H9 (cell line): ENCODE data around the gene SPP1. TPM values are rescaled to one million over a fixed set of nuclear protein-coding genes. Genes with fewer than 3 reads are reported as not detected.

ENCODE experiments used
- DNase-seq: peaks from one replicate; pipeline ENCODE4 v3.0.0-alpha.2; 2017
- H2AFZ ChIP-seq: one replicate; pipeline ENCODE4 v1.6.1; 2013; ENCODE audit warnings: mild to moderate bottlenecking, low read length, control low read depth, moderate library complexity
- H2AK5ac ChIP-seq: 2 replicates; pipeline ENCODE4 v1.6.1; 2013; ENCODE audit warnings: low read length, control low read depth, mixed read lengths; ENCODE audit not compliant: insufficient read length
- H2BK120ac ChIP-seq: one replicate; pipeline ENCODE4 v1.6.1; 2013; ENCODE audit warnings: low read depth, mild to moderate bottlenecking, low read length, control low read depth, inconsistent platforms; ENCODE audit not compliant: poor library complexity, severe bottlenecking
- H2BK12ac ChIP-seq: 2 replicates; pipeline ENCODE4 v1.6.1; 2013; ENCODE audit warnings: low read length, control low read depth, mixed read lengths, low read depth; ENCODE audit not compliant: insufficient read length
- H2BK15ac ChIP-seq: 2 replicates; pipeline ENCODE4 v1.6.1; 2013; ENCODE audit warnings: low read depth, low read length, control low read depth
- H2BK20ac ChIP-seq: one replicate; pipeline ENCODE4 v1.6.1; 2013; ENCODE audit warnings: low read depth, mild to moderate bottlenecking, low read length, control low read depth, inconsistent platforms; ENCODE audit not compliant: poor library complexity, severe bottlenecking
- H2BK5ac ChIP-seq: 2 replicates; pipeline ENCODE4 v1.6.1; 2013; ENCODE audit warnings: low read length, control low read depth, mixed read lengths; ENCODE audit not compliant: insufficient read length
- H3K14ac ChIP-seq: 2 replicates; pipeline ENCODE4 v1.6.1; 2013; ENCODE audit warnings: low read length, control low read depth; ENCODE audit not compliant: insufficient read depth
- H3K18ac ChIP-seq: 2 replicates; pipeline ENCODE4 v1.6.1; 2013; ENCODE audit warnings: low read depth, mild to moderate bottlenecking, mixed read lengths, low read length, control low read depth; ENCODE audit not compliant: insufficient read length
- H3K23ac ChIP-seq: 2 replicates; pipeline ENCODE4 v1.6.1; 2013; ENCODE audit warnings: low read length, control low read depth, mixed read lengths, low read depth; ENCODE audit not compliant: insufficient read length
- H3K23me2 ChIP-seq: 2 replicates; pipeline ENCODE4 v1.6.1; 2013; ENCODE audit warnings: low read depth, mild to moderate bottlenecking, mixed read lengths, low read length, control low read depth; ENCODE audit not compliant: insufficient read length, poor library complexity, severe bottlenecking
- H3K27ac ChIP-seq: 2 replicates; pipeline ENCODE4 v1.5.1; 2013; ENCODE audit warnings: low read length, control low read depth, mixed read lengths, low read depth; ENCODE audit not compliant: insufficient read length
- H3K27me3 ChIP-seq: 2 replicates; pipeline ENCODE4 v1.6.1; 2013; ENCODE audit warnings: low read length, control low read depth, inconsistent platforms; ENCODE audit not compliant: insufficient read depth
- H3K4ac ChIP-seq: 2 replicates; pipeline ENCODE4 v1.6.1; 2013; ENCODE audit warnings: low read depth, mild to moderate bottlenecking, control low read depth, inconsistent platforms, low read length, moderate library complexity
- H3K4me1 ChIP-seq: 2 replicates; pipeline ENCODE4 v1.6.1; 2013; ENCODE audit warnings: low read length, control low read depth, inconsistent platforms; ENCODE audit not compliant: insufficient read depth
- H3K4me2 ChIP-seq: 2 replicates; pipeline ENCODE4 v1.6.1; 2013; ENCODE audit warnings: low read length, control low read depth, mixed read lengths; ENCODE audit not compliant: insufficient read length, insufficient read depth
- H3K56ac ChIP-seq: 2 replicates; pipeline ENCODE4 v1.6.1; 2013; ENCODE audit warnings: low read depth, mild to moderate bottlenecking, mixed read lengths, low read length, control low read depth; ENCODE audit not compliant: insufficient read length
- H3K79me1 ChIP-seq: 2 replicates; pipeline ENCODE4 v1.6.1; 2013; ENCODE audit warnings: low read depth, mild to moderate bottlenecking, moderate library complexity, low read length, control low read depth, inconsistent platforms; ENCODE audit not compliant: insufficient read depth, poor library complexity, severe bottlenecking
- H3K79me2 ChIP-seq: 2 replicates; pipeline ENCODE4 v1.6.1; 2013; ENCODE audit warnings: low read length, control low read depth, inconsistent platforms; ENCODE audit not compliant: insufficient read depth
- H3K9ac ChIP-seq: 2 replicates; pipeline ENCODE4 v1.6.1; 2013; ENCODE audit warnings: low read length, control low read depth, mixed read lengths; ENCODE audit not compliant: insufficient read length; ENCODE audit errors: extremely low read depth
- H3K9me3 ChIP-seq: one replicate; pipeline ENCODE4 v1.6.1; 2013; ENCODE audit warnings: low read depth, low read length, inconsistent platforms; ENCODE audit not compliant: control insufficient read depth
- H3T11ph ChIP-seq: one replicate; pipeline ENCODE4 v1.6.1; 2013; ENCODE audit warnings: mild to moderate bottlenecking, low read length, control low read depth, inconsistent platforms
- H4K20me1 ChIP-seq: one replicate; pipeline ENCODE4 v1.6.1; 2013; ENCODE audit not compliant: control insufficient read depth, insufficient read length, insufficient read depth
- H4K5ac ChIP-seq: 2 replicates; pipeline ENCODE4 v1.6.1; 2013; ENCODE audit warnings: low read depth, mild to moderate bottlenecking, mixed read lengths, low read length, control low read depth; ENCODE audit not compliant: insufficient read length
- H4K8ac ChIP-seq: replicated peaks from 2 replicates; pipeline ENCODE4 v1.6.1; 2013; ENCODE audit warnings: low read length, control low read depth, mixed read lengths, low read depth; ENCODE audit not compliant: insufficient read length
- H4K91ac ChIP-seq: 2 replicates; pipeline ENCODE4 v1.6.1; 2013; ENCODE audit warnings: low read depth, mild to moderate bottlenecking, moderate library complexity, mixed read lengths, low read length, control low read depth; ENCODE audit not compliant: insufficient read length
- H3K27ac Mint-ChIP-seq, 3 experiments: 2 replicates in 2 of 3; 3 replicates in 1 of 3; pipeline ENCODE4 v1.8.0; 2020 to 2021; ENCODE audit warnings: mixed read lengths in 3 of 3, mild to moderate bottlenecking in 1 of 3, moderate library complexity in 1 of 3
- H3K27me3 Mint-ChIP-seq: 2 replicates; pipeline ENCODE4 v1.8.0; 2021; ENCODE audit warnings: low read depth, mild to moderate bottlenecking, moderate library complexity, mixed read lengths
- H3K36me3 Mint-ChIP-seq, 3 experiments: 2 replicates in 2 of 3; 3 replicates in 1 of 3; pipeline ENCODE4 v1.8.0; 2020 to 2021; ENCODE audit warnings: low read depth in 3 of 3, mixed read lengths in 3 of 3; ENCODE audit not compliant: insufficient read depth in 1 of 3
- H3K4me1 Mint-ChIP-seq, 2 experiments: 2 replicates each; pipeline ENCODE4 v1.8.0; 2020; ENCODE audit warnings: mixed read lengths in 2 of 2
- H3K4me3 Mint-ChIP-seq, 2 experiments: 2 replicates in 1 of 2; 3 replicates in 1 of 2; pipeline ENCODE4 v1.8.0; 2020 to 2021; ENCODE audit warnings: mild to moderate bottlenecking in 2 of 2, mixed read lengths in 2 of 2, moderate library complexity in 1 of 2
- H3K9me3 Mint-ChIP-seq, 2 experiments: 2 replicates in 1 of 2; 3 replicates in 1 of 2; pipeline ENCODE4 v1.8.0; 2020; ENCODE audit warnings: mild to moderate bottlenecking in 2 of 2, mixed read lengths in 2 of 2, moderate library complexity in 1 of 2
- WGBS: extraction: QIAGEN DNeasy Blood & Tissue Kit; methylation state at CpG from one replicate; pipeline ENCODE4 v1.1.7; 2013; ENCODE audit warnings: missing lambda C conversion rate, low lambda C conversion rate, mixed read lengths; ENCODE audit not compliant: insufficient read length; ENCODE audit errors: extremely low coverage; 5-methylcytosine and 5-hydroxymethylcytosine counted together
- total RNA-seq: library from RNA; stranded (reverse); gene quantifications from 2 replicates; pipeline ENCODE4 v1.2.1, GENCODE V29; 2021
- TF ChIP-seq, protein P1 (sequence below): fragments of 200-600 bp; sonication (generic); conservative IDR thresholded peaks from 3 replicates; pipeline ENCODE4 v1.8.0; 2021; ENCODE audit warnings: antibody characterized with exemption, mild to moderate bottlenecking

SPP1 gene
- total RNA-seq, 1 experiment from 2014 or later = 13.2 TPM

DNA sequence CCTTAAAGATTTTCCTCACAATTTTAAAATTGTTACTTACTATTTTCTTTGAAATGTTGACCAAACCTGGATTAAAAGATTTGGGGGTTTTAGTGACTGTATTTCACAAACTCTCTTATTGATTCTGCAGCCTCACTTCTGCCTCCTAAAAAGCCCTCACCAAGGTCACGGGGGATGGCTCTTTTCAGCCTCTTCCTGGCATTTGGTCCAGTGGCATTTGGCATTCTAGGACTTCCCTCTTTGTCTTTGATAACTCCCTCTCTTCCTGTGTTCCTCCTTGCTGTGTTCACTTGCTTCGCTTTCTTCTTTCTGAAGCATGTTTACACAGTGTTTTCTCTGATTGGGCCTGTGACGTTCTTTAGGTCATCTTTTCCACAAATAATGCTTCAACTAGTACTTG is 53.4 kb downstream of the SPP1 start:
- H3K27me3 ChIP-seq = no peaks in the 10 kb centered on the region
- Mint-ChIP-seq H3K36me3 (peaks cover 38 to 74% (median 65%) of the 10 kb centered on the region in 3 experiments), H3K27me3 (peaks cover 2% of the 10 kb centered on the region; the same call in 1 of the 2 replicates), H3K4me3 (no peak overlapping the region), H3K9me3 (peaks cover 21 to 24% of the 10 kb centered on the region in 2 experiments), H3K4me1 (peaks cover 0 to 7% of the 10 kb centered on the region in 2 experiments; a peak in 2 of 4 replicates), H3K27ac (peak overlapping the region in 1 of 3 experiments; percentile 52; a peak in 2 of 7 replicates)
- no peaks in the 10 kb centered on the region for H3K4me1 ChIP-seq
- no peaks in the 10 kb centered on the region for H3K23me2 ChIP-seq
- H3K56ac ChIP-seq = no peak overlapping the region
- no peaks in the 10 kb centered on the region for H4K20me1 ChIP-seq
- H3K79me1 ChIP-seq = no peaks in the 10 kb centered on the region
- H4K8ac ChIP-seq = no peak overlapping the region
- peaks cover 5% of the 10 kb centered on the region for H3K9me3 ChIP-seq
- no peak for DNase-seq
- H2BK5ac ChIP-seq = no peak overlapping the region
- no peak overlapping the region for H4K5ac ChIP-seq
- no peak overlapping the region for H3T11ph ChIP-seq
- H3K14ac ChIP-seq = no peak overlapping the region
- H3K9ac ChIP-seq = no peak overlapping the region
- no peak overlapping the region for H3K18ac ChIP-seq
- H3K4me2 ChIP-seq = no peak overlapping the region
- no peak overlapping the region for H3K27ac ChIP-seq
- no peak overlapping the region for H3K4ac ChIP-seq
- no peak overlapping the region for H3K23ac ChIP-seq
- no peak overlapping the region for H2BK20ac ChIP-seq
- no peak overlapping the region for H2AK5ac ChIP-seq
- H2AFZ ChIP-seq = no peak overlapping the region
- no peak overlapping the region for H2BK120ac ChIP-seq
- no CpG with 5 or more reads among the region's 3 CpGs for WGBS
- no peak overlapping the region for H2BK15ac ChIP-seq
- H4K91ac ChIP-seq = no peak overlapping the region
- TF ChIP-seq, protein P1, sequence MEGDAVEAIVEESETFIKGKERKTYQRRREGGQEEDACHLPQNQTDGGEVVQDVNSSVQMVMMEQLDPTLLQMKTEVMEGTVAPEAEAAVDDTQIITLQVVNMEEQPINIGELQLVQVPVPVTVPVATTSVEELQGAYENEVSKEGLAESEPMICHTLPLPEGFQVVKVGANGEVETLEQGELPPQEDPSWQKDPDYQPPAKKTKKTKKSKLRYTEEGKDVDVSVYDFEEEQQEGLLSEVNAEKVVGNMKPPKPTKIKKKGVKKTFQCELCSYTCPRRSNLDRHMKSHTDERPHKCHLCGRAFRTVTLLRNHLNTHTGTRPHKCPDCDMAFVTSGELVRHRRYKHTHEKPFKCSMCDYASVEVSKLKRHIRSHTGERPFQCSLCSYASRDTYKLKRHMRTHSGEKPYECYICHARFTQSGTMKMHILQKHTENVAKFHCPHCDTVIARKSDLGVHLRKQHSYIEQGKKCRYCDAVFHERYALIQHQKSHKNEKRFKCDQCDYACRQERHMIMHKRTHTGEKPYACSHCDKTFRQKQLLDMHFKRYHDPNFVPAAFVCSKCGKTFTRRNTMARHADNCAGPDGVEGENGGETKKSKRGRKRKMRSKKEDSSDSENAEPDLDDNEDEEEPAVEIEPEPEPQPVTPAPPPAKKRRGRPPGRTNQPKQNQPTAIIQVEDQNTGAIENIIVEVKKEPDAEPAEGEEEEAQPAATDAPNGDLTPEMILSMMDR = no peak
- H3K79me2 ChIP-seq = no peaks in the 10 kb centered on the region; the same call in 1 of the 2 replicates
- H2BK12ac ChIP-seq = no peak overlapping the region
